GM13977 (cell line): ENCODE measurements around the gene PODXL2.

Experiments
- DNase-seq: peaks from one replicate; pipeline ENCODE4 v3.0.0; 2012; ENCODE audit warnings: low spot score
- CTCF ChIP-seq: IDR thresholded peaks from 2 replicates; pipeline ENCODE4 v1.5.1; 2012; ENCODE audit warnings: mild to moderate bottlenecking, control low read depth; ENCODE audit not compliant: insufficient read depth; ENCODE audit errors: extremely low read depth, missing control alignments
- in situ Hi-C: fragments of 300-500 bp; cut with MboI; formaldehyde crosslinking; loops from one replicate; pipeline ENCODE4 v1.12.0; 2022; ENCODE audit warnings: low sequenced_read_pairs, low pct_unique_long_range_greater_than_20kb, mixed read lengths, inconsistent platforms; ENCODE audit not compliant: unreplicated experiment

PODXL2 gene

GRCh38 chr3:127712461-127712860, 83.5 kb downstream of the PODXL2 start:
- no peak for DNase-seq
- TF ChIP-seq CTCF: no peak
- in situ Hi-C loops: no loop called here

GRCh38 chr3:127712881-127713771, 84.1 kb downstream of the PODXL2 start:
- TF ChIP-seq CTCF: no peak
- no peak for DNase-seq
- in situ Hi-C loops: no loop called here

GRCh38 chr3:127714125-127714571, 85.2 kb downstream of the PODXL2 start:
- in situ Hi-C loops: no loop called here
- TF ChIP-seq CTCF: no peak
- DNase-seq: no peak

- DNase-seq: no peak
- in situ Hi-C loops: no loop called here
- no peak for TF ChIP-seq CTCF
Observed at GRCh38 chr3:127714866-127715265, 85.9 kb downstream of the PODXL2 start.

GRCh38 chr3:127715532-127715931, 86.5 kb downstream of the PODXL2 start:
- DNase-seq: no peak
- in situ Hi-C loops: no loop called here
- TF ChIP-seq CTCF: no peak

GRCh38 chr3:127716384-127716783, 87.4 kb downstream of the PODXL2 start:
- TF ChIP-seq CTCF: no peak
- in situ Hi-C loops: no loop called here
- DNase-seq: no peak
